Motor neuron (in vitro differentiated cells): ENCODE results near the gene PGBD2. TPM values are rescaled to one million over a fixed set of nuclear protein-coding genes. Genes with fewer than 3 reads are reported as not detected.

Experiments
- ATAC-seq, 8 experiments: fragments of 200-7000 bp; cut with Tn5 transposase; replicated peaks in 6 of 8; 2 replicates each; pipeline ENCODE4 v1.8.0; 2021; ENCODE audit warnings: mild to moderate bottlenecking in 8 of 8, moderate library complexity in 8 of 8
- H3K27ac ChIP-seq, 2 donors: fragments of 250-450 bp; sonication (Bioruptor Pico); 2 replicates each; pipeline ENCODE4 v1.9.0; 2021; ENCODE audit warnings: antibody characterized with exemption in 2 of 2, mild to moderate bottlenecking in 2 of 2, moderate library complexity in 1 of 2
- H3K4me1 ChIP-seq, 2 donors: fragments of 250-450 bp; sonication (Bioruptor Pico); replicated peaks in 1 of 2; 2 replicates each; pipeline ENCODE4 v1.6.1; 2021; ENCODE audit warnings: antibody characterized with exemption in 2 of 2, mild to moderate bottlenecking in 2 of 2, moderate library complexity in 1 of 2
- H3K4me3 ChIP-seq, 5 donors: fragments of 250-450 bp; sonication (Bioruptor Pico); 2 replicates each; pipeline ENCODE4 v1.9.0; 2021; ENCODE audit warnings: antibody characterized with exemption in 5 of 5, mild to moderate bottlenecking in 5 of 5, moderate library complexity in 4 of 5
- WGBS, 10 experiments: fragments of 450-650 bp; shearing (Covaris generic); methylation state at CpG; one replicate each; pipeline ENCODE4 v1.0.0; 2022; 5-methylcytosine and 5-hydroxymethylcytosine counted together
- in situ Hi-C, 9 experiments: fragments of 400-800 bp; cut with MboI; loops; one replicate each; pipeline ENCODE4 v1.15.0; 2021; ENCODE audit warnings: low sequenced_read_pairs in 9 of 9, low pct_unique_long_range_greater_than_20kb in 2 of 9; ENCODE audit not compliant: unreplicated experiment in 9 of 9
- total RNA-seq, 8 experiments: library from RNA; unstranded; fragments of 300-600 nt; gene quantifications; 2 replicates each; pipeline versions ENCODE4 v1.2.3 to v1.2.4, GENCODE V29; 2022

The PGBD2 gene
- total RNA-seq, 8 experiments from 2014 or later: 3.2 to 10.1 (median 6.1) TPM

- Histone ChIP-seq H3K4me1 (no peaks in the 10 kb centered on the region), H3K4me3 (no peak overlapping the region), H3K27ac (no peak overlapping the region)
- in situ Hi-C loops: no loop called here
- no peak for ATAC-seq
Observed at GRCh38 chr1:248894837-248895236, 11.2 kb upstream of the PGBD2 start.

DNA sequence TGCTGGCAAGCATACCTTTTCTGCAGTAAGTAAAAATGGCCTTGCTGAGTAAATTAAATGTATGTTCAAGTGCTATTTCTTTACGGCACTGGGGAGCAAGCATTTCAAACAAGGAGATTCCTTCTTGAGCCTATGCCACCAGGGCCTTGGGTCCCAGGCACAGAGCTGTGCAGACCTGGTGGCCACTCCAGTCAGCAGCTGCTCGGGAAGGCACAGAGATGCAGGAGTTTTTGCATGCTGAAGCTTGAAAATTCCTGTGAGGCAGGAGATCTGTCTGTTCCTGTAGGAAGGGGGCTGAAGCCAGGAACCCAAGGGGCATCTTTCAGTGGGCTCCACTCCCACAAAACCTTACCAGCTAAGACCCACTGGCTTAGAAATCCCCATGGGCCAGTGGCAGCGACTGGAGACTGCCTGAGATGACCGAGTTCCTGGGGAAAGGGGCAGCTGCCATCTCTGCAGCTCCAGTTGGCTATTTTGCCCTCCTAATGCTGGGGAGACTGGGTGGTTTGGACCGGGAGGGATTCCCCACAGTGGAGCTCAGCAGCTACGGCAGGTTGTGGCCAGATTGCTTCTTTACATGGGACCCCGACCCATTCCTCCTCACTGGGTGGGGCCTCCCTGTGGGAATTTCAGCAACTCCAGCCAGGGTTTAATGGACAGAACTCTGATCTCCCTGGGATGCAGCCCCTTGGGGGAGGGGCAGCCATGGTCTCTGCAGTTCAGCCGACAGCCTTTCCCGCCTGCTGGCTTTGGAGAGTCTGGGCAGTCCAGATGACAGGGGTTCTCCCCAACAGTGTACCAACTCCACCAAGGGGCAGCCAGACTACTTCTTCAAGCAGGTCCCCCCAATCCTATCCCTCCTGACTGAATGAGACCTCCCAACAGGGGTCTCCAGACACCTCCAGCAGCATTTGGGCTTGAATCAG is 8.4 kb upstream of the PGBD2 start:
- no peaks in the 10 kb centered on the region for H3K4me1 ChIP-seq
- in situ Hi-C loops: no loop called here
- no peak overlapping the region for H3K27ac ChIP-seq
- ATAC-seq: no peak
- H3K4me3 ChIP-seq: no peak overlapping the region
- WGBS, 10 experiments: 25 to 76% (median 69%) methylated on average over 1 to 9 of the region's 9 CpGs; no CpG with 5 or more reads in 2 of the 10 experiments

DNA sequence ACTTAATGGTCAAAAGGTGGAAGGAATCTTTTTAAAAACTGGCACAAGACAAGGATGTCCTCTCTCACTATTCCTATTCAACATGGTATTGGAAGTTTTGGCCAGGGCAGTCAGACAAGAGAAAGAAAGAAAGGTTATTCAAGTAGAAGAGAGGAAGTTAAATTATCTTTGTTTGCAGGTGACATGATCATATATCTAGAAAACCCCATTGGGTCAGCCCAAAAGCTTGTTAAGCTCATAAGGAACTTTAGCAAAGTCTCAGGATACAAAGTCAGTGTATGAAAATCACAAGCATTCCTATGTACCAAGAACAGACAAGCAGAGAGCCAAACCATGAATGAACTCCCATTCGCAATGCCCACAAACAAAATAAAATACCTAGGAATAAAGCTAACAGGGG is 5.4 kb upstream of the PGBD2 start:
- 33 to 100% (median 83%) methylated on average over 1 of the region's 1 CpG; no CpG with 5 or more reads in 3 of the 10 experiments for WGBS, 10 experiments

DNA sequence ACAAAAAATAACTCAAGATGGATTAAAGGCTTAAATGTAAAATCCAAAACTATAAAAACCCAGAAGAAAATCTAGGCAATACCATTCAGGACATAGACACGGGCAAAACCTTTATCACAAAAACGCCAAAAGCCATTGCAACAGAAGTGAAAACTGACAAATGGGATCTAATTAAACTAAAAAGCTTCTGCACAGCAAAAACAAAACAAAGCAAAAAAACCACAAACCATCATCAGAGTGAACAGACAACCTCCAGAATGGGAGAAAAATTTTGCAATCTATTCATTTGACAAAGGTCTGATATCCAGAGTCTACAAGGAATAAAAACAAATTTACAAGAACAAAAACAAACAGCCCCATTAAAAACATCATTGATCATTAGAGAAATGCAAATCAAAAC is 4.5 kb upstream of the PGBD2 start:
- Histone ChIP-seq H3K4me1 (peaks cover 0 to 4% of the 10 kb centered on the region in 2 donors), H3K27ac (no peak overlapping the region), H3K4me3 (no peak overlapping the region)
- in situ Hi-C loops: no loop called here
- 68 to 100% (median 92%) methylated on average over 1 to 2 of the region's 2 CpGs for WGBS, 10 experiments
- no peak for ATAC-seq

More for the DNA sequence above, 5.4 kb upstream of the PGBD2 start:
- H3K4me1 ChIP-seq: peaks cover 0 to 4% of the 10 kb centered on the region in 2 donors
- ATAC-seq: no peak
- H3K27ac ChIP-seq: no peak overlapping the region
- no peak overlapping the region for H3K4me3 ChIP-seq
- in situ Hi-C loops: no loop called here

- Histone ChIP-seq H3K4me3 (no peak overlapping the region), H3K4me1 (peaks cover 16 to 20% of the 10 kb centered on the region in 2 donors), H3K27ac (no peak overlapping the region)
- WGBS, 10 experiments: 80 to 100% (median 91%) methylated on average over 1 to 3 of the region's 3 CpGs
- in situ Hi-C loops: no loop called here
- ATAC-seq: no peak
Observed at GRCh38 chr1:248904437-248905216, 1.4 kb upstream of the PGBD2 start.

DNA sequence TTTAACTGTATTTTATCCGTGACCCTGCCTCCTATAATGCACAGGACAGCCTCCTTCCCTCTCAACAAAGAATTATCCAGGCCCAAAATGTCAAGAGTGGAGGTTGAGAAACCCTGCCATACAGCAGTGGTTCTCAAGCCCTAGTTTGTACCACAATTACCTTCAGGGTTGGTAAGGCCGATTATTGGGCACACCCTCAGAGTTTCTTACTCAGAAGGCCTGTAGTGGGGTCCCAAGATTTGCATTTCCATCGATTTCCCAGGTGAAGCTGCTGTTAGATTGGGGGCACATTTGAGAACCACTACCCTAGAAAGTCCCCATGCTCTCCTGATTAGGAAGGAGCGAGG is 400 bp upstream of the PGBD2 start:
- peak overlapping the region; percentile 52 to 72 (median 62) for H3K4me3 ChIP-seq
- ATAC-seq: no peak
- peak overlapping the region; percentile 90 to 94 for H3K27ac ChIP-seq
- in situ Hi-C loops: no loop called here
- WGBS, 10 experiments: 20 to 100% (median 32%) methylated on average over 1 to 3 of the region's 4 CpGs; no CpG with 5 or more reads in 4 of the 10 experiments
- H3K4me1 ChIP-seq: peaks cover 16 to 20% of the 10 kb centered on the region in 2 donors

GRCh38 chr1:248906753-248907661 is 972 bp downstream of the PGBD2 start:
- Histone ChIP-seq H3K27ac (peak overlapping the region; percentile 91 to 95), H3K4me1 (peaks cover 16 to 20% of the 10 kb centered on the region in 2 donors), H3K4me3 (peak overlapping the region; percentile 52 to 72 (median 62))
- peak; percentile 3 to 86 (median 31) for ATAC-seq
- 0 to 55% (median 16%) methylated on average over 2 to 12 of the region's 18 CpGs; no CpG with 5 or more reads in 1 of the 10 experiments for WGBS, 10 experiments
- in situ Hi-C loops: no loop called here

- Histone ChIP-seq H3K27ac (no peak overlapping the region), H3K4me1 (peaks cover 16% of the 10 kb centered on the region in 2 donors), H3K4me3 (no peak overlapping the region)
- no peak for ATAC-seq
- WGBS, 10 experiments: 20 to 100% (median 88%) methylated on average over 1 to 6 of the region's 6 CpGs; no CpG with 5 or more reads in 2 of the 10 experiments
- in situ Hi-C loops: no loop called here
Observed at GRCh38 chr1:248910761-248911160, 4.7 kb downstream of the PGBD2 start.

- in situ Hi-C loops: no loop called here
- 0 to 100% (median 85%) methylated on average over 1 to 2 of the region's 2 CpGs; no CpG with 5 or more reads in 4 of the 10 experiments for WGBS, 10 experiments
- H3K4me1 ChIP-seq: no peaks in the 10 kb centered on the region
- no peak overlapping the region for H3K4me3 ChIP-seq
- H3K27ac ChIP-seq: no peak overlapping the region
- ATAC-seq: peak in 2 of 8 experiments; percentile 24 to 78
Observed at GRCh38 chr1:248913933-248914332, 7.9 kb downstream of the PGBD2 start.

- no peaks in the 10 kb centered on the region for H3K4me1 ChIP-seq
- no peak overlapping the region for H3K27ac ChIP-seq
- WGBS, 10 experiments: 39 to 100% (median 90%) methylated on average over 1 to 5 of the region's 5 CpGs; no CpG with 5 or more reads in 1 of the 10 experiments
- in situ Hi-C loops: no loop called here
- H3K4me3 ChIP-seq: no peak overlapping the region
- no peak for ATAC-seq
Observed at GRCh38 chr1:248914796-248915381, 8.9 kb downstream of the PGBD2 start.

GRCh38 chr1:248918131-248918530 is 12.1 kb downstream of the PGBD2 start:
- peaks cover 0 to 2% of the 10 kb centered on the region in 2 donors for H3K4me1 ChIP-seq
- 83 to 100% (median 99%) methylated on average over 1 to 8 of the region's 8 CpGs; no CpG with 5 or more reads in 2 of the 10 experiments for WGBS, 10 experiments
- in situ Hi-C loops: no loop called here
- no peak overlapping the region for H3K4me3 ChIP-seq
- no peak for ATAC-seq
- no peak overlapping the region for H3K27ac ChIP-seq
